Activated naive CD4-positive, alpha-beta T cell treated with anti-CD3 and anti-CD28 coated beads, Interleukin-2, amount 50 U/mL, for 24 hours (primary cell): ENCODE data around the gene NFATC3.

Experiments
- H3K27ac Mint-ChIP-seq: one replicate; pipeline ENCODE4 v1.8.0; 2021; ENCODE audit warnings: mild to moderate bottlenecking, mixed read lengths
- H3K27me3 Mint-ChIP-seq: one replicate; pipeline ENCODE4 v1.8.0; 2021; ENCODE audit warnings: mixed read lengths
- H3K36me3 Mint-ChIP-seq: one replicate; pipeline ENCODE4 v1.8.0; 2021; ENCODE audit warnings: mixed read lengths
- H3K4me1 Mint-ChIP-seq: one replicate; pipeline ENCODE4 v1.8.0; 2021; ENCODE audit warnings: mixed read lengths
- H3K4me3 Mint-ChIP-seq: one replicate; pipeline ENCODE4 v1.8.0; 2021; ENCODE audit warnings: mild to moderate bottlenecking, mixed read lengths
- H3K9me3 Mint-ChIP-seq: one replicate; pipeline ENCODE4 v1.8.0; 2021; ENCODE audit warnings: mixed read lengths

The NFATC3 gene

GRCh38 chr16:68085259-68086071 is at the start of gene NFATC3:
Gene NFATC3 (plus strand): TSS chr16:68085370. CDS start chr16:68085682, 312 bp downstream.
- Mint-ChIP-seq H3K27ac (peak within 1 kb of the TSS; percentile 93), H3K9me3 (no peaks in the 10 kb centered on the region), H3K27me3 (no peaks in the 10 kb centered on the region), H3K4me1 (peaks cover 68% of the 10 kb centered on the region), H3K4me3 (peak within 1 kb of the TSS; percentile 92), H3K36me3 (peaks cover 2% of the 10 kb centered on the region)

- H3K4me3 Mint-ChIP-seq: no peak overlapping the region
- H3K27ac Mint-ChIP-seq: no peak overlapping the region
- H3K36me3 Mint-ChIP-seq: peaks cover 14% of the 10 kb centered on the region
- H3K9me3 Mint-ChIP-seq: no peaks in the 10 kb centered on the region
- H3K27me3 Mint-ChIP-seq: no peaks in the 10 kb centered on the region
- H3K4me1 Mint-ChIP-seq: peaks cover 13% of the 10 kb centered on the region
These were observed 47.2 kb upstream of the NFATC3 start for GRCh38 chr16:68037841-68038597.

GRCh38 chr16:68040506-68041288 is 44.5 kb upstream of the NFATC3 start:
- H3K9me3 Mint-ChIP-seq: no peaks in the 10 kb centered on the region
- H3K27ac Mint-ChIP-seq: no peak overlapping the region
- H3K36me3 Mint-ChIP-seq: peaks cover 12% of the 10 kb centered on the region
- no peak overlapping the region for H3K4me3 Mint-ChIP-seq
- no peaks in the 10 kb centered on the region for H3K27me3 Mint-ChIP-seq
- H3K4me1 Mint-ChIP-seq: peaks cover 13% of the 10 kb centered on the region

- H3K4me1 Mint-ChIP-seq: peaks cover 20% of the 10 kb centered on the region
- no peaks in the 10 kb centered on the region for H3K27me3 Mint-ChIP-seq
- H3K36me3 Mint-ChIP-seq: peaks cover 10% of the 10 kb centered on the region
- H3K4me3 Mint-ChIP-seq: no peak overlapping the region
- H3K27ac Mint-ChIP-seq: no peak overlapping the region
- H3K9me3 Mint-ChIP-seq: no peaks in the 10 kb centered on the region
These were observed 43.4 kb upstream of the NFATC3 start for GRCh38 chr16:68041783-68042182.

- Mint-ChIP-seq H3K9me3 (no peaks in the 10 kb centered on the region), H3K36me3 (peaks cover 7% of the 10 kb centered on the region), H3K4me1 (peaks cover 10% of the 10 kb centered on the region), H3K27me3 (no peaks in the 10 kb centered on the region), H3K4me3 (no peak overlapping the region), H3K27ac (peak overlapping the region; percentile 32)
These were observed 39.1 kb upstream of the NFATC3 start for GRCh38 chr16:68046106-68046505.

GRCh38 chr16:68047987-68048386 is 37.2 kb upstream of the NFATC3 start:
- Mint-ChIP-seq H3K27ac (no peak overlapping the region), H3K36me3 (peaks cover 7% of the 10 kb centered on the region), H3K9me3 (no peaks in the 10 kb centered on the region), H3K4me3 (no peak overlapping the region), H3K27me3 (no peaks in the 10 kb centered on the region), H3K4me1 (peaks cover 10% of the 10 kb centered on the region)

- H3K4me1 Mint-ChIP-seq: peaks cover 10% of the 10 kb centered on the region
- H3K27me3 Mint-ChIP-seq: no peaks in the 10 kb centered on the region
- H3K9me3 Mint-ChIP-seq: no peaks in the 10 kb centered on the region
- no peak overlapping the region for H3K4me3 Mint-ChIP-seq
- peaks cover 12% of the 10 kb centered on the region for H3K36me3 Mint-ChIP-seq
- H3K27ac Mint-ChIP-seq: no peak overlapping the region
These were observed 35.7 kb upstream of the NFATC3 start for GRCh38 chr16:68049449-68049848.

GRCh38 chr16:68055395-68055794 is 29.8 kb upstream of the NFATC3 start:
- Mint-ChIP-seq H3K27ac (no peak overlapping the region), H3K9me3 (no peaks in the 10 kb centered on the region), H3K27me3 (no peaks in the 10 kb centered on the region), H3K4me1 (peaks cover 17% of the 10 kb centered on the region), H3K4me3 (no peak overlapping the region), H3K36me3 (peaks cover 19% of the 10 kb centered on the region)

- Mint-ChIP-seq H3K27me3 (no peaks in the 10 kb centered on the region), H3K9me3 (no peaks in the 10 kb centered on the region), H3K4me1 (peaks cover 53% of the 10 kb centered on the region), H3K4me3 (no peak overlapping the region), H3K36me3 (peaks cover 19% of the 10 kb centered on the region), H3K27ac (no peak overlapping the region)
These were observed 25.4 kb upstream of the NFATC3 start for GRCh38 chr16:68059804-68060203.

GRCh38 chr16:68061396-68061795 is 23.8 kb upstream of the NFATC3 start:
- Mint-ChIP-seq H3K4me3 (no peak overlapping the region), H3K27me3 (no peaks in the 10 kb centered on the region), H3K9me3 (no peaks in the 10 kb centered on the region), H3K27ac (peak overlapping the region; percentile 51), H3K4me1 (peaks cover 64% of the 10 kb centered on the region), H3K36me3 (peaks cover 16% of the 10 kb centered on the region)

- H3K9me3 Mint-ChIP-seq: no peaks in the 10 kb centered on the region
- peak overlapping the region; percentile 46 for H3K27ac Mint-ChIP-seq
- H3K4me1 Mint-ChIP-seq: peaks cover 75% of the 10 kb centered on the region
- no peak overlapping the region for H3K4me3 Mint-ChIP-seq
- H3K36me3 Mint-ChIP-seq: peaks cover 15% of the 10 kb centered on the region
- H3K27me3 Mint-ChIP-seq: no peaks in the 10 kb centered on the region
These were observed 22.2 kb upstream of the NFATC3 start for GRCh38 chr16:68062910-68063393.

GRCh38 chr16:68064791-68065365 is 20.3 kb upstream of the NFATC3 start:
- Mint-ChIP-seq H3K36me3 (peaks cover 14% of the 10 kb centered on the region), H3K9me3 (no peaks in the 10 kb centered on the region), H3K4me3 (peak overlapping the region; percentile 55), H3K27ac (no peak overlapping the region), H3K27me3 (no peaks in the 10 kb centered on the region), H3K4me1 (peaks cover 81% of the 10 kb centered on the region)

- Mint-ChIP-seq H3K27ac (peak overlapping the region; percentile 79), H3K9me3 (no peaks in the 10 kb centered on the region), H3K27me3 (no peaks in the 10 kb centered on the region), H3K4me1 (peaks cover 87% of the 10 kb centered on the region), H3K36me3 (peaks cover 12% of the 10 kb centered on the region), H3K4me3 (no peak overlapping the region)
These were observed 19.4 kb upstream of the NFATC3 start for GRCh38 chr16:68065716-68066305.

GRCh38 chr16:68066763-68067162 is 18.4 kb upstream of the NFATC3 start:
- H3K4me1 Mint-ChIP-seq: peaks cover 87% of the 10 kb centered on the region
- peaks cover 14% of the 10 kb centered on the region for H3K36me3 Mint-ChIP-seq
- no peak overlapping the region for H3K4me3 Mint-ChIP-seq
- no peak overlapping the region for H3K27ac Mint-ChIP-seq
- H3K27me3 Mint-ChIP-seq: no peaks in the 10 kb centered on the region
- H3K9me3 Mint-ChIP-seq: no peaks in the 10 kb centered on the region

GRCh38 chr16:68068926-68069325 is 16.2 kb upstream of the NFATC3 start:
- Mint-ChIP-seq H3K27me3 (no peaks in the 10 kb centered on the region), H3K4me1 (peaks cover 85% of the 10 kb centered on the region), H3K36me3 (peaks cover 12% of the 10 kb centered on the region), H3K9me3 (no peaks in the 10 kb centered on the region), H3K27ac (no peak overlapping the region), H3K4me3 (no peak overlapping the region)
